Activated gamma-delta T cell treated with anti-CD3 and anti-CD28 coated beads, Interleukin-2, amount 50 U/mL, for 16 hours (primary cell): Measurements from ENCODE around the gene SMC1B.
A peak's percentile ranks its signal among the peaks of the same experiment; 100 is the strongest.

Experiments
- DNase-seq: peaks from one replicate; pipeline ENCODE4 v3.0.0-alpha.2; 2020; ENCODE audit warnings: low read depth

The SMC1B gene

GRCh38 chr22:45320357-45320976 is 92.9 kb downstream of the SMC1B start:
- no peak for DNase-seq

DNA sequence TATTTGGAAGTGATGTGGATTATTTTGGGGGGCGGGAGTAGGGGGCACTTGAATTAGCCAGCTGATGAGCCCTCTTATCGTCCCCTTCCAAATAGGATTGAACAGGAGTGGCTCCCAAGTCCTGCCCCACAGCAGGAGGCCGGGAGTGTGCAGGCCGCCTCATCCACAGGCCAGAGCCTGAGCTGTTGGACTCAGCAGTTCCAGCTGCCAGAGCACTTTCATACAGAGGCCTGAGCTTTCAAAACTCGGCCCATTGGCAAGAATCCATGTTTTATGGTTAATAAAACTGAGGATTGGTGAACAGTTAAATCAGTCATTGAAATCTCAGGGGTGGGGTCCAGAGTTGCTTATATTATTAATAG is 94.1 kb downstream of the SMC1B start:
- DNase-seq, result no peak

DNA sequence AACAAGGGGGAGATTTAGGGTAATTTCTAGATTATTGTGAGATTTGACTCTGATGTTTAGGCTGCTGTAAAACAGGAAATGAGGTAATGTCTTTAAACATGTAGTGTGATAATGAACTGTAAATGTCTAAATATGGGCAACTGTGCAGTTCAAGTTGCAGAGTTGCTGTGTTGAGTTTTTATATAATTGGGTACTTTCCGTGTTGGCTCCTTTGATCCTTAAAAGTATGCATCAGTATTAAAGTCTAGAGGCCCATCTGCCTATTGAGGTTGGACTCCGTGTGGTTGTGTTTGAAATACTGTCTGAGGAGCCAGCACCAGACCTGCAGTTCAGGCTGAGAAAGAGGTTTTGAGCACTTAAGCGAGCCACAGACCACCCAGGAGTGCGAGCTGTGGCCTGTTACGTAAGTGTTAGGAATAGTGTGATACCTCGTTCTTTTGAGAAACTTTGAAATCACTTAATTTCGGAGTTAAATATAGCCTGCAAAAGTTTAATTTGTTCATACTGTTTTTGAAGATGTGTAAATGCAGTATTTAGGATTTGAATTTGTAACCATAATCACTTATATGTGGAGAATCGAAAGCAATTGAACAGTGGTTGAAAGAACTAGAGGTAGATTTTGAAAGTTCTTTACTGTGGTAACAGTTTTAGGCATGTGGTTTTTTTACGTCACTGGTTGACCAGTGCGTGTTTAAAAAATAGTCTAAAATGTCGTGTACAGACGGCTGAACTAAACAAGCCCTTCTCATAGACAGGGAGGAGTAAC is 94.7 kb downstream of the SMC1B start:
- DNase-seq, result peak; percentile 31

GRCh38 chr22:45318168-45318557 is 95.2 kb downstream of the SMC1B start:
- DNase-seq, result peak; percentile 79

- DNase-seq, result no peak
Measured at GRCh38 chr22:45317551-45318167, 95.7 kb downstream of the SMC1B start.

- DNase-seq, result no peak
Measured at GRCh38 chr22:45316796-45317526, 96.4 kb downstream of the SMC1B start.

- no peak for DNase-seq
Measured at GRCh38 chr22:45314786-45315185, 98.6 kb downstream of the SMC1B start.

DNA sequence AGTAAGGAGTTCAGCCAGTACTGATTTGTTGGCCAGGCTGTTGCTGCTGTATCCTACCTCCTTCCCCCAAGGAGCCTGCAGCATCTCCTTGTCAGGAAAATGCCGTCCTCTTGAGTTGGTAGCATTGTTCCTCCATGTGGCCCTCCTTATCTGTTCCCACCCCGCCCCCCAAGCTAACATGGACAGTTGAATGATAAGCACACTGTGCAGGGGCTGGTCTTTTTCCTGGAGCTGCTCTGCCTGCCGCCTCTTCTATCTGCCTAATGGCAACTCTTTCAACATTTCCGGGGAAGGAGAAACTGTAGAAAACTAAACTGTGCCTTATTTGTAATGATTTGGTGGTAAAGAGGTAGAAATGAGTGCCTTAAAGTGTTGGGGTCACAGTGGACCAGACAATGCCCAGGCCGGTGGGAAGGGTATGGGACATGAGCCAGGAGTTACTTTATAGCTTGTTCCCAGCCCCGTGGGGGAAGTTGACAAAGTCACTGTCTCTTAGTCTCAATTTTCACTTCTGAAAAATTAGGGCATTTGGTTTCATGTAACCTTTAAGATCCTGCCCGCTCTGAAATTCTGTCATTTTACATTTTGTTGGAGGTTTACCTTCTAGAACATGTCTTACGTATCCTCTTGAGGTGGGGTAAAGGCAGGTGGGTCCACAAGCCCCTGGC is 99.2 kb downstream of the SMC1B start:
- DNase-seq, result no peak

- DNase-seq, result no peak
Measured at GRCh38 chr22:45312856-45313255, 100.5 kb downstream of the SMC1B start.

- DNase-seq, result no peak
Measured at GRCh38 chr22:45312415-45312814, 101.0 kb downstream of the SMC1B start.

DNA sequence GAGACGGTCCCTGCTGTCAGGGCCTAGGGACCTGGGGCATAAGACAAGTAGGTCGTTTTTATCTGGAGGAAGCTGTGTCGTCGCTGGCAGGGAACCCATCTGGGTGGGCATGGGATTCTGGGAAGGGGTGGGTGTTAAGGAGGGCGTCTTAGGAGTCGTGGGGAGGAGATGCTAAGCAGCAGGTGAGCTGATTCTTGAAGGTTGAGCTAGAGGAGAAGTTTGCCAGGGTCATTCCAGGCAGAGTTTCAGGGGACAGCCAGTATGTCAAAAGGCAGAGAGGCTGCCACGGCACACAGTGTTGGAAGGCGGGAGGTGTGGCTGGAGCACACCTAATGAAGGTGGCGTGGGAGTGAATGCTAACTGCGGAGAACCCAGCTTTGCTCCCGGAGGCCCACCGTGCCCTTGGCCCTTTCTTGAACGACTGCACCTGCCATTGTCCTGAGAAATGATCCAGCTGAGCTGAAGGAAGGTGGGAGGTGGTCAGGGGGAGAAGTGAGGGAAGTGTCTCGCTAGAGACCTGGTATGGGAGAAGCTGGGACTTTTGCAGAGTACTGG is 102.3 kb downstream of the SMC1B start:
- DNase-seq, result no peak

GRCh38 chr22:45310331-45310976 is 102.9 kb downstream of the SMC1B start:
- no peak for DNase-seq

- peak; percentile 97 for DNase-seq
Measured at GRCh38 chr22:45309422-45310227, 103.8 kb downstream of the SMC1B start, which contains the start of gene FAM118A. Gene FAM118A (plus strand): TSS chr22:45309934. CDS start chr22:45322380, 12,446 bp downstream.

GRCh38 chr22:45308957-45309421 is 104.4 kb downstream of the SMC1B start:
- no peak for DNase-seq

DNA sequence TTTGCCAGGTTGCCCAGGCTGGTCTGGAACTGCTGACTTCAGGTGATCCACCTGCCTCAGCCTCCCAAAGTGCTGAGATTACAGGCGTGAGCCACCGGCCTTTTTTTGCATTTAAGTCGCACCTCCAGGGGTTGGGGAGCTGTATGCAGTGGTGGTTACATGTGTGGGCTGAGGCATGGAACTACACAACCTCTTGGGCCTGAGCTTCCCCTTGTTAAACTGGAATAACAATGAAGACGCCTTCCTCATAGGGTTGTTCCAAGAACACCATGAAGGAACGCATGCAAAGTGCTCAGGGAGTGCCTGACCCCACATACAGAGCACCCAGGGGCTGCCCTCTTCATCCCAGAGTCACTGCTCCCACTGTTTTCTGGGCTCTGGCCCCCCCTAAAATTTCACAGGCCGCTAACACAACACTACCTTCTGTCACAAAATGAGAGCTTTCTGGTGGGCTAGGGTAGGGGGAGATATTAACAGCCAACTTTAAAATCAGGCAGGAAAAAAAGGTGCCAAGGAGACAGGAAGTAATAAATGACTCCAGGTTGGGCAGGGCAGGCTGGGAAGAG is 104.9 kb downstream of the SMC1B start:
- no peak for DNase-seq

GRCh38 chr22:45306139-45306538 is 107.3 kb downstream of the SMC1B start:
- no peak for DNase-seq

GRCh38 chr22:45305456-45306075 is 107.8 kb downstream of the SMC1B start:
- DNase-seq, result no peak

GRCh38 chr22:45304971-45305370 is 108.4 kb downstream of the SMC1B start:
- DNase-seq, result no peak

DNA sequence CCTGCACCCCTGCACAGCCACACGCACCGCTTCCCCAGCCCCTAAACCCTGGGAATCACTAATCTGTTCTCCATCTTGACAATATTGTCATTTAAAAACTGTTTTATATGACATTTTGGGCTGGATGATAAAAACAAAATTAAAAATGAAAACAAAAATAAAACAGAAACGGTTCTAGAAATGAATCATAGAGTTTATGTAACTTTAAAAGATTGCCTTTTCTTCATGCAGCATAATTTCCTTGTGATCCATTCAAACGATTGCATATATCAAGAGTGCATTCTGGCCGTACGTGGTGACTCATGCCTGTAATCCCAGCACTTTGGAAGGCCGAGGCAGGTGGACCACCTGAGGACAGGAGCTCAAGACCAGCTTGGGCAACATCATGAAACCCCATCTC is 110.2 kb downstream of the SMC1B start:
- no peak for DNase-seq
